Endothelial cell of umbilical vein (primary cell): ENCODE results near the gene SLC35G4. TPM values are rescaled to one million over a fixed set of nuclear protein-coding genes. Genes with fewer than 3 reads are reported as not detected.

Source experiments
- BruUV-seq: library from RNA; stranded (reverse); fragments of 400-500 nt; replicated peaks from 2 replicates; lab custom pipeline; 2021; lab: Mats Ljungman, UMichigan
- CTCF ChIA-PET: fragments of 300-600, 350-600 bp; sonication (Branson Sonifier 250); formaldehyde crosslinking; loops from one replicate; lab custom pipeline; 2021; ENCODE audit warnings: antibody characterized with exemption, inconsistent platforms; lab: Charles Lee
- POLR2A ChIA-PET: fragments of 300-600, 350-600 bp; sonication (Branson Sonifier 250); formaldehyde crosslinking; loops from one replicate; lab custom pipeline; 2021; ENCODE audit warnings: antibody characterized with exemption, inconsistent platforms; lab: Charles Lee
- DNase-seq: peaks from one replicate; pipeline ENCODE4 v3.0.0-alpha.2; 2011; ENCODE audit warnings: low read depth, low spot score
- FAIRE-seq: peaks from 2 replicates; lab custom pipeline; 2011; peaks lifted over from hg19 to GRCh38; lab: Jason Lieb, UNC
- H2AFZ ChIP-seq: 2 replicates; pipeline ENCODE4 v1.6.0; 2012; ENCODE audit warnings: low read depth, low read length, control low read depth, inconsistent platforms
- H3K27ac ChIP-seq: 2 replicates; pipeline ENCODE4 v1.5.1; 2011; ENCODE audit warnings: low read depth, mild to moderate bottlenecking, control low read depth, low read length, moderate library complexity; ENCODE audit not compliant: insufficient read depth
- H3K27me3 ChIP-seq, 2 experiments: 2 replicates each; pipeline versions ENCODE4 v1.6.0 to v1.6.1; 2011; ENCODE audit warnings: low read length in 2 of 2, mixed read lengths in 1 of 2; ENCODE audit not compliant: control insufficient read depth in 2 of 2, insufficient read depth in 2 of 2
- H3K36me3 ChIP-seq, 2 experiments: 2 replicates in 1 of 2; 3 replicates in 1 of 2; pipeline ENCODE4 v1.5.1; 2011; ENCODE audit warnings: low read length in 2 of 2, mild to moderate bottlenecking in 1 of 2, moderate library complexity in 1 of 2; ENCODE audit not compliant: control insufficient read depth in 2 of 2, insufficient read depth in 2 of 2; ENCODE audit errors: extremely low read depth in 1 of 2
- H3K4me1 ChIP-seq: 3 replicates; pipeline ENCODE4 v1.5.1; 2011; ENCODE audit warnings: mild to moderate bottlenecking, low read length; ENCODE audit not compliant: control insufficient read depth, insufficient read depth; ENCODE audit errors: extremely low read depth
- H3K4me2 ChIP-seq: 2 replicates; pipeline ENCODE4 v1.6.1; 2011; ENCODE audit warnings: low read length, control low read depth, mixed read lengths; ENCODE audit not compliant: insufficient read depth
- H3K4me3 ChIP-seq, 3 experiments: fragments of 200-600 bp in 1 of 3; sonication (generic), shearing (Covaris generic) in 1 of 3; replicated peaks in 1 of 3; 2 replicates each; pipeline ENCODE4 v1.5.1; 2011 to 2016; ENCODE audit warnings: control low read depth in 3 of 3, low read length in 3 of 3, mild to moderate bottlenecking in 2 of 3, inconsistent platforms in 1 of 3, low read depth in 1 of 3, moderate library complexity in 1 of 3; ENCODE audit not compliant: insufficient read depth in 1 of 3
- H3K79me2 ChIP-seq: 2 replicates; pipeline ENCODE4 v1.6.0; 2012; ENCODE audit warnings: low read length, inconsistent platforms; ENCODE audit not compliant: control insufficient read depth, insufficient read depth
- H3K9ac ChIP-seq: replicated peaks from 2 replicates; pipeline ENCODE3; 2011; ENCODE audit warnings: low read length, control low read depth; ENCODE audit not compliant: insufficient read depth; ENCODE audit errors: extremely low read depth
- H3K9me1 ChIP-seq: replicated peaks from 3 replicates; pipeline ENCODE4 v1.6.0; 2011; ENCODE audit warnings: mild to moderate bottlenecking, low read length; ENCODE audit not compliant: control insufficient read depth, insufficient read depth; ENCODE audit errors: extremely low read depth
- H3K9me3 ChIP-seq: replicated peaks from 2 replicates; pipeline ENCODE4 v1.5.1; 2012; ENCODE audit warnings: low read length, inconsistent platforms; ENCODE audit not compliant: control insufficient read depth, insufficient read depth
- H4K20me1 ChIP-seq: replicated peaks from 2 replicates; pipeline ENCODE3; 2011; ENCODE audit warnings: mild to moderate bottlenecking, low read length; ENCODE audit not compliant: control insufficient read depth, insufficient read depth; ENCODE audit errors: extremely low read depth
- EZH2 ChIP-seq: IDR thresholded peaks from 2 replicates; pipeline ENCODE4 v1.6.1; 2012; ENCODE audit warnings: borderline replicate concordance, low read depth, mild to moderate bottlenecking, moderate library complexity, low read length, inconsistent platforms; ENCODE audit not compliant: severe bottlenecking
- FOS ChIP-seq: IDR thresholded peaks from 2 replicates; pipeline ENCODE4 v1.6.1; 2011; ENCODE audit warnings: mild to moderate bottlenecking, low read length, moderate library complexity, borderline replicate concordance; ENCODE audit not compliant: insufficient read depth
- GATA2 ChIP-seq: IDR thresholded peaks from 2 replicates; pipeline ENCODE4 v1.7.0; 2011; ENCODE audit warnings: low read depth, mild to moderate bottlenecking, moderate library complexity, mixed read lengths, low read length; ENCODE audit not compliant: insufficient read length, insufficient read depth
- JUN ChIP-seq: IDR thresholded peaks from 2 replicates; pipeline ENCODE4 v1.6.1; 2011; ENCODE audit warnings: borderline replicate concordance, low read depth; ENCODE audit not compliant: insufficient read length, insufficient read depth
- MYC ChIP-seq: IDR thresholded peaks from one replicate; pipeline ENCODE4 v1.6.1; 2011; ENCODE audit warnings: mild to moderate bottlenecking, low read depth, low read length
- POLR2A ChIP-seq: IDR thresholded peaks from 2 replicates; pipeline ENCODE4 v1.6.1; 2012; ENCODE audit warnings: low read depth, mild to moderate bottlenecking, control low read depth, low read length
- POLR2AphosphoS5 ChIP-seq: IDR thresholded peaks from 2 replicates; pipeline ENCODE4 v1.6.1; 2012; ENCODE audit warnings: low read depth, mild to moderate bottlenecking, control low read depth, low read length, moderate library complexity; ENCODE audit not compliant: insufficient read depth
- dilution Hi-C: fragments of 300-500 bp; cut with MboI; formaldehyde crosslinking; loops from one replicate; pipeline ENCODE4 v1.15.0; 2019; ENCODE audit warnings: low sequenced_read_pairs; ENCODE audit not compliant: extremely low pct_ligation_motif_present
- intact Hi-C: fragments of 100-400 bp; cut with micrococcal nuclease; formaldehyde crosslinking; loops from one replicate; pipeline ENCODE4 v1.10.0; 2022
- polyA plus RNA-seq, 4 experiments: library from polyadenylated mRNA; depleted of rRNA in 3 of 4; stranded (reverse) in 3 of 4; unstranded in 1 of 4; fragments of >200 nt; gene quantifications; 2 replicates each; pipeline versions ENCODE4 v1.2.1 to v1.2.3, GENCODE V29; 2011 to 2012; ENCODE audit warnings: missing spikeins in 1 of 4
- total RNA-seq: library from RNA; stranded (reverse); gene quantifications from 2 replicates; pipeline ENCODE4 v1.2.3, GENCODE V29; 2021
- TF ChIP-seq, protein P1 (sequence below): IDR thresholded peaks from 2 replicates; pipeline ENCODE4 v1.6.1; 2011; ENCODE audit not compliant: insufficient read depth, insufficient read length
- TF ChIP-seq, protein P2 (sequence below), 2 donors: IDR thresholded peaks; 1 replicate in 1 of 2; 2 replicates in 1 of 2; pipeline ENCODE4 v1.5.1; 2011; ENCODE audit warnings: low read length in 2 of 2, mild to moderate bottlenecking in 2 of 2, moderate library complexity in 2 of 2, control low read depth in 1 of 2, inconsistent platforms in 1 of 2, low read depth in 1 of 2; ENCODE audit not compliant: insufficient read depth in 1 of 2; ENCODE audit errors: extremely low read depth in 1 of 2

The SLC35G4 gene
- total and polyA plus RNA-seq, 2 donors (not counting 3 experiments of a cell fraction or from before 2014, with no cell fraction given): not detected

DNA sequence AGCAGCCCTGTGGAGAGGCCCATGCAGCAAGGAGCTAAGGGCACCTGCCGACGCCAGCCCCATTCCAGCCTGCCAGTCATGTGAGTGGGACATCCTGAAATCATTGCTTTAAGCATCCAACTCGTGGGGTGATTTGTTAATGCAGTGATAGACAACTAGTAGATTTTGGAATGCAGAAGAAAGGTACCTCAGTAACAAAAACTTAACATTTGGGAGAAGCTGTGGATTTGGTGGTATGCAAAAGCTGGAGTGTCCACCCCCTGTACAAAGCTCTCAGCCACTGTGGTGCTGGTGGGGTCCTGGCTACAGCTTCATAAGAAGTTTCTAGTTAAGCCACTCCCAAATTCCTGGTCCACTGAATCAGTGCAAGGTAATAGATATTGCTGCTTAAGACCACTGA lies 42.5 kb downstream of the SLC35G4 start:
- FAIRE-seq (no peak), DNase-seq (no peak)
- Histone ChIP-seq H3K9me3 (no peaks in the 10 kb centered on the region), H3K4me2 (no peak overlapping the region), H4K20me1 (no peaks in the 10 kb centered on the region), H3K36me3 (no peaks in the 10 kb centered on the region), H3K4me1 (no peaks in the 10 kb centered on the region), H2AFZ (no peak overlapping the region), H3K4me3 (no peak overlapping the region), H3K9ac (no peak overlapping the region), H3K9me1 (no peaks in the 10 kb centered on the region), H3K27ac (no peak overlapping the region), H3K79me2 (no peaks in the 10 kb centered on the region), H3K27me3 (peaks cover 0 to 2% of the 10 kb centered on the region in 2 experiments)
- ChIA-PET CTCF (interaction anchor here (1.1 kb wide), 1 partner anchor 37 kb away, joined by 3 read pairs; the partner anchor contains the start of gene GNAL), POLR2A (no interaction called here)
- intact Hi-C loops: loop anchor here (10.0 kb wide), 1 partner anchor 583 kb away; no protein-coding TSS in a partner anchor
- dilution Hi-C loops: no loop called here
- BruUV-seq: no TSS peak
- TF ChIP-seq GATA2 (no peak), JUN (no peak), POLR2A (no peak), MYC (no peak)

DNA sequence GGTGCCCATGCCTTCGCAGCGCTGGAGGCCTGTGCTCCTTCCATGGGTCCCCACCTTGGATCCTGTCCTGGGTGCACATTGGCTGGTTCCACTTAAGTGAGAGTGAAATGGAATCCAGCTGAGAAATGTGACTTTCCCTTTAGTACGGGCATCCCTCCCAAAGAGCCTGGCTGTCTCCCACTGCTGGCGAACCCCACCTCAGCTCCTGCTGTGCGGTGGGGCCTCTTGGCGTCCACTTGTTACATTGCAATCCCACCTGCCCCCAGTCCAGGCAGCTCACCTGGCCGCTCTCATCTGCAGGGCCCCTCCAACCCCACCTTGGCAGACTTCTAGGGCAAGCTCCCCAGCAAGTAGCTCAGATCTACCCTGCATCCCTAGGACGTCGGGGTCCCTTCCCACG lies 44.1 kb downstream of the SLC35G4 start:
- no peak for FAIRE-seq
- no peak overlapping the region for H3K4me2 ChIP-seq
- H3K9me3 ChIP-seq: no peaks in the 10 kb centered on the region
- CTCF ChIA-PET: interaction anchor here (1.1 to 4.5 kb wide), 3 partner anchors 75 to 386 kb away, joined by 3 to 41 read pairs (median 3); no protein-coding TSS in a partner anchor
- no peaks in the 10 kb centered on the region for H3K79me2 ChIP-seq
- H3K27me3 ChIP-seq: peaks cover 0 to 2% of the 10 kb centered on the region in 2 experiments
- no peak overlapping the region for H3K4me3 ChIP-seq
- BruUV-seq: no TSS peak
- H3K9ac ChIP-seq: no peak overlapping the region
- H3K4me1 ChIP-seq: no peaks in the 10 kb centered on the region
- POLR2A ChIA-PET: no interaction called here
- no peaks in the 10 kb centered on the region for H3K36me3 ChIP-seq
- no peak overlapping the region for H2AFZ ChIP-seq
- no peaks in the 10 kb centered on the region for H4K20me1 ChIP-seq
- no peak for DNase-seq
- H3K27ac ChIP-seq: no peak overlapping the region
- H3K9me1 ChIP-seq: no peaks in the 10 kb centered on the region
- dilution Hi-C loops: no loop called here
- TF ChIP-seq GATA2: no peak
- no peak for TF ChIP-seq JUN
- TF ChIP-seq, protein P1, sequence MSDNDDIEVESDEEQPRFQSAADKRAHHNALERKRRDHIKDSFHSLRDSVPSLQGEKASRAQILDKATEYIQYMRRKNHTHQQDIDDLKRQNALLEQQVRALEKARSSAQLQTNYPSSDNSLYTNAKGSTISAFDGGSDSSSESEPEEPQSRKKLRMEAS: no peak
- TF ChIP-seq, protein P2, sequence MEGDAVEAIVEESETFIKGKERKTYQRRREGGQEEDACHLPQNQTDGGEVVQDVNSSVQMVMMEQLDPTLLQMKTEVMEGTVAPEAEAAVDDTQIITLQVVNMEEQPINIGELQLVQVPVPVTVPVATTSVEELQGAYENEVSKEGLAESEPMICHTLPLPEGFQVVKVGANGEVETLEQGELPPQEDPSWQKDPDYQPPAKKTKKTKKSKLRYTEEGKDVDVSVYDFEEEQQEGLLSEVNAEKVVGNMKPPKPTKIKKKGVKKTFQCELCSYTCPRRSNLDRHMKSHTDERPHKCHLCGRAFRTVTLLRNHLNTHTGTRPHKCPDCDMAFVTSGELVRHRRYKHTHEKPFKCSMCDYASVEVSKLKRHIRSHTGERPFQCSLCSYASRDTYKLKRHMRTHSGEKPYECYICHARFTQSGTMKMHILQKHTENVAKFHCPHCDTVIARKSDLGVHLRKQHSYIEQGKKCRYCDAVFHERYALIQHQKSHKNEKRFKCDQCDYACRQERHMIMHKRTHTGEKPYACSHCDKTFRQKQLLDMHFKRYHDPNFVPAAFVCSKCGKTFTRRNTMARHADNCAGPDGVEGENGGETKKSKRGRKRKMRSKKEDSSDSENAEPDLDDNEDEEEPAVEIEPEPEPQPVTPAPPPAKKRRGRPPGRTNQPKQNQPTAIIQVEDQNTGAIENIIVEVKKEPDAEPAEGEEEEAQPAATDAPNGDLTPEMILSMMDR (IDR thresholded peaks at IDR 0.05; ENCODE audit: extremely low read depth in 1 of 2, insufficient read depth in 1 of 2, low read depth in 1 of 2, low read length in 2 of 2): no peak
- TF ChIP-seq POLR2AphosphoS5: no peak
- no peak for TF ChIP-seq EZH2
- TF ChIP-seq MYC: no peak
- no peak for TF ChIP-seq POLR2A
- TF ChIP-seq FOS: no peak
- intact Hi-C loops: loop anchor here (10.0 kb wide), 1 partner anchor 581 kb away; no protein-coding TSS in a partner anchor
